NCI-H524 treated with DMSO at 0.1 percent for 48 hours (cell line): ENCODE measurements around the gene SHISA6.
"Not testable (repeated sequence)": the region's sequence is repeated elsewhere in the genome, so short reads cannot be mapped to it uniquely, and the experiment has no call there.

Experiments used
- DNase-seq: peaks from one replicate; lab custom pipeline; 2025; lab: John Stamatoyannopoulos, UW

The SHISA6 gene

DNA sequence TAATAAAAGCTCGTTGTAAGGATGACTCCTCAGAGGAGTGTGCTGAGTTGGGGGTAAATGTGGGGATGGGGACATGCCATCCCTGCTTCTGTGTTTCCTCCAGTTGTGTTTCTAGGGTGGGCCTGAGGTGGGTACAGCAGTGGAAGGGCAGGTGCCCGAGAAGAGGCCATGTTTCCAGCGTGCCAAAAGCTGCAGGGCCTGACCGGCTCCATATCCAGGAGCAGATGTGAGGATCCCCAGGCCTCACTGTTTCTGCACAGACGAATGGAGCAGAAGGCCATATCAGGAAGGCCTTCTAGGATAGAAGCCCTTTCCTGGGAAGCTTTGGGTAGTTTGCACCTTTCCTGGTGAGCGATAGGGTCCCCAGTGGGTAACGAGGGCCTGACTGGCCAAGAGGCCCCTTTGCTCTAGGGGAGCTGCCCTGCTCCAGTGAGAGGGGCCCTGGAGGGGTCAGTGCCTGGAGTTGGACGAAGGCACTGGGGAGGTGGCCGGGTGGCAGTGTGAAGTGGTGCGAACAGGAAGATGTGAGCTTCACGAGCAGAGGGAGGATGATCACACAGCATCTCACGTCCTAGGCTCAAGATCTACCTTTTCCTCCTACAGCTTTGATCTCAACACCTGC is 62.9 kb downstream of the SHISA6 start:
- no peak for DNase-seq

GRCh38 chr17:11304568-11304967 is 63.6 kb downstream of the SHISA6 start:
- DNase-seq, result no peak

- no peak for DNase-seq
Measured at GRCh38 chr17:11305524-11305923, 64.5 kb downstream of the SHISA6 start.

DNA sequence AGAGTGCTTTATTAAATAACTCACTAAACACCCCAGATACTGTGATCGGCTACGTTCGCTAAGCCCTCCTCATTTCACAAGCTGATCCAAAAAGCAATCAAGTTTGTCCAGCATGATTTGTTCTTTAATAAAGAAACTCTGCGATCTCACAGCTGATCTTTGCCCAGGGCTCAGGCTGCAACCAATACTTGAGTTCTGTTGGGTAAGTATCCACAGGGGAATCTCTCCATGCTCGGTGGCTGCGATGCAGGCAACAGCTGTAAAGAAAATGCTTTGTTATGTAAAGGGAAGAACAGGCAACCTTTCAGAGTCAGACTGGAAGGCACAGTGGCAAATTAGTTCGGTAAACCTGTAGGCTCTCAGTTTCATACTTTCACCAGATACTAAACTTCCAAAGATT is 67.5 kb downstream of the SHISA6 start:
- DNase-seq, result no peak

GRCh38 chr17:11309033-11309432 is 68.0 kb downstream of the SHISA6 start:
- no peak for DNase-seq

DNA sequence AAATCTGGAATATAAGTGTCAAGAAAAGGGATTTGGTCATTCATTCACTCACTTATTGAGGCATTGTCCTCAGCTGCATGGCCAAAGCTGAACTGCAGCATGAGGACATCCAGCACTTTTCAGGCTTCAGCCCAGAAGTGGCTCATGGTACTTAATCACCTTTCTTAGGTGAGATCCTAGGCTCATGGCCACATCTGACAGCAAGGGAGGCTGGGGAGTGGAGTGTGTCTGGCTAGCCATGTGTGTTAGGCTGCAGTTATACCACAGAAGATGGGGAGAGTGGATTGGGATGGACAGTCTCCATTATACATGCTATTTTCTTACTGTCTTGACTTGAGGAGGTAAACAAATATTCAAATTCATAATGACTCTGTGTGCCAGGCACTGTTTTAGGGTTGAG is 68.8 kb downstream of the SHISA6 start:
- no peak for DNase-seq

DNA sequence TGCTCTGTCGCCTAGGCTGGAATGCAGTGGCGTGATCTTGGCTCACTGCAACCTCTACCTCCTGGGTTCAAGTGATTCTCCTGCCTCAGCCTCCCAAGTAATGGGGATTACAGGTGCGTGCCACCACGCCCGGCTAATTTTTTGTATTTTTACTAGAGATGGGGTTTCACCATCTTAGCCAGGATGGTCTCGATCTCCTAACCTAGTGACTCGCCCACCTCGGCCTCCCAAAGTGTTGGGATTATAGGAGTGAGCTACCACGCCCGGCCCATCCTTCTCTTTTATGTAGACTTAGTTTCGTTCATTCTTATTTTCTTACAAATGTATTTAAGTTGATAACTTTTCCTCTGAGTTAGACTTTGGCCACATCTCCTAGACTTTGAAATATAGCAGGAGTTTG is 75.4 kb downstream of the SHISA6 start:
- DNase-seq, result not testable (repeated sequence)

DNA sequence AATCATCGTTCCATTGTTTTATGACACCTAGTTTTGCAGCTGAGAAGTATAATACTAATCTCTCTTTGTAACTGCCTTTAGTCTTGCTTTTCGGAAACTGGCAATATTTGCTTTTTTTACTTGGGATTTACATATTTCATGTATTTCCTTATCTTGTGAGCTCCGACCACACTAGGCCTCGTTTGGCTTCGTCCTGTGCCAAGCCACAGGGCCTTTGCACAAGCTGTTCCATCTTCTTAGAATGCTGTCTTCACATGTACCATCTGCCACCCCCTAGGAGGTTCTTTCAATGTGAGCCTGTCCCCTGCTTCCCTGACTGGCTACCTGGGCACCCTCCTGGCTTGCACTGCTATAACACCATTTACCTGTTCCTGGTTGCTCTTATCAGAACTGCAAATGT is 77.2 kb downstream of the SHISA6 start:
- no peak for DNase-seq

- DNase-seq, result no peak
Measured at GRCh38 chr17:11319894-11320293, 78.9 kb downstream of the SHISA6 start.

DNA sequence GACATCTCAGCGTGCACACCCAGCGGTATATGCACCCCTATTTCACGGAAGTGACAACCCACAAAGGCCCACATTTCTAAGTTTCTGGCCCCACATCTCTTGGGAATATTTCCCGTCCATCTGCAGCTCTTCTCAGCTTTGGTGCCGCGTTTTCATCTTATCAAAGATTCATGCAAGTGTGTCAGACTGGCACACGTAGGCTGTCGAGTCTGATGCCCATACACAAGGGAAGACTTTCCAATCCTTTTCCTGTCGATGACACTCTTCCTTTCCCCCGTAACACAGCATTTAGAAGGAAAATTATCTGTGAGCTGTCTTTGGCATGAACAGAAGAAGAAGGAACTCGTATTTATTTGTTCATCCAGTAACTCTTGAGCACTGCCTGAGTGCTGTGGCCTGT is 83.0 kb downstream of the SHISA6 start:
- DNase-seq, result no peak

GRCh38 chr17:11324846-11325420 is 83.9 kb downstream of the SHISA6 start:
- no peak for DNase-seq

GRCh38 chr17:11326492-11326891 is 85.5 kb downstream of the SHISA6 start:
- DNase-seq, result no peak

GRCh38 chr17:11328770-11329169 is 87.8 kb downstream of the SHISA6 start:
- DNase-seq, result no peak

GRCh38 chr17:11330006-11330405 is 89.0 kb downstream of the SHISA6 start:
- DNase-seq, result no peak

GRCh38 chr17:11330826-11331225 is 89.8 kb downstream of the SHISA6 start:
- DNase-seq, result no peak

- no peak for DNase-seq
Measured at GRCh38 chr17:11331547-11332513, 90.8 kb downstream of the SHISA6 start.

GRCh38 chr17:11332706-11333105 is 91.7 kb downstream of the SHISA6 start:
- DNase-seq, result no peak

GRCh38 chr17:11334493-11334892 is 93.5 kb downstream of the SHISA6 start:
- no peak for DNase-seq

DNA sequence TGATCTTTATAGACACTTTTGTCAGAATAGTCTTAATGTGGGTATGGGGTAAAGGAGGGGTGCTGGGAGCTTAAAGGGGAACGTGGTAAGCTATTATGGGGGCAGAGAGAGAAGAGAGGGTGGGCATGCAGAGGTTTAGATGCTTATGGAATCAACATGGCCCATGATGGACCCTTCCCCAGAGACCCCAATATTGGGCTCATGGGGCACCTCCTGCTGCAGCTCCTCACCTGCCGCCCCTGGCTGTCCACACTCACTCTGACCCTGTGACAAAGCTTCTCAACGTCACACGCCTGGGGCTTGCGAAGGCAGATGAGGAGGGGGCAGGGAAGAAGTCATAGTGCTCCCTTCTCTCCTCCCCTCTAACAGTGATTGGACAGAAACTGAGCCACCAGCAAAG is 95.3 kb downstream of the SHISA6 start:
- no peak for DNase-seq

- DNase-seq, result no peak
Measured at GRCh38 chr17:11340803-11341202, 99.8 kb downstream of the SHISA6 start.

GRCh38 chr17:11342138-11342537 is 101.1 kb downstream of the SHISA6 start:
- no peak for DNase-seq

DNA sequence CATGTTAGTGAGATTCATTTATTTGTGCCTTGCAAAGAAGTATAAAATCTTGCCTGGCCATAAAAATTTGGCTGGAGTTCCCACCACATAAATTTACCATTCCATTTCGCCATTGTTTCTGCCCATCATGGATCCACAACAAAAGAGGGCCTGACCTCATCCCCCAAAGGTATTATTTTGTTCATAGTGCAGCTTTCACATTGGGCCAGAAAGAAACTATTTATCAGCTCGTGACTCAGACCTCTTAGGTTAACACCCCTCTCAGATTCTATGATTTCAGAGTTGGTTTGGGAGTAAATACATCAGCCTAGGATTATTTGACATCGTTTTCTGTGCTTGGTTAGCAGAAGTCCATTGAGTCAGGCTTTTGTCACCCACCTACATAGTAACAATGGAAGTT is 108.1 kb downstream of the SHISA6 start:
- no peak for DNase-seq

DNA sequence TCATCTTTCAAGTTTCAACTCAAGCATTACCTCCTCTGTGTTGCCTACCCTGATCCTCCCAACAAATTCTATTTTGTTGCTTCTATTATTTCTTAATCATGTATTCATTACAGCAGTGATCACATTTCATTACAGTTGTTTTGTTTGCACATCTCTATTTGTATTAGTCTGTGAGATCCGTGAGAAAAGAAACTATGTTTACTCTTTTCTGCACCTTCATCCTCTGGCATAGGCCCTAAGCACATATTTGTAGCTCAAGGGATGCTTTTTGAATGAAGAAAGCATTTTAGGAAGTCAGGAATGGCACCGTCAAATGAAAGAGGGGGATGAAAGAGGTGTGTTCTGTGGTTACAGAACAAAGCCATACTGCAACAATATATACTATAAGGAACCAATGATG is 110.5 kb downstream of the SHISA6 start:
- DNase-seq, result no peak
